K562 (cell line): ENCODE results near the gene HSPB7. TPM values are rescaled to one million over a fixed set of nuclear protein-coding genes. Genes with fewer than 3 reads are reported as not detected.

ENCODE experiments used
- ATAC-seq: fragments of 200-7000 bp; cut with Tn5 transposase; 3 replicates; pipeline ENCODE4 v1.9.1; 2020; ENCODE audit warnings: moderate library complexity
- BruUV-seq: library from RNA; stranded (reverse); fragments of 400-500 nt; replicated peaks from 2 replicates; lab custom pipeline; 2021; lab: Mats Ljungman, UMichigan
- CTCF ChIA-PET: fragments of 300-600 bp; formaldehyde crosslinking; extraction: SDS; loops from one replicate; lab custom pipeline; 2021; ENCODE audit warnings: low intra/inter-chr PET ratio; lab: Yijun Ruan, JAX
- POLR2A ChIA-PET: fragments of 300-600, 350-650 bp; sonication (Branson Sonifier 250); formaldehyde crosslinking; extraction: SDS; loops from one replicate; lab custom pipeline; 2021; ENCODE audit warnings: antibody characterized with exemption, inconsistent platforms; lab: Yijun Ruan, JAX
- DNase-seq, 4 experiments: peaks; one replicate each; pipeline versions ENCODE4 v3.0.0 to v3.0.0-alpha.2; 2011 to 2018; ENCODE audit warnings: low spot score in 3 of 4, mixed read lengths in 3 of 4; ENCODE audit errors: extremely low read depth in 1 of 4
- FAIRE-seq: peaks from 2 replicates; lab custom pipeline; 2011; peaks lifted over from hg19 to GRCh38; lab: Jason Lieb, UNC
- H2AFZ ChIP-seq: 2 replicates; pipeline ENCODE4 v1.6.0; 2011; ENCODE audit warnings: low read depth, low read length, control low read depth, inconsistent platforms
- H3K27ac ChIP-seq: fragments of 200-600 bp; 3 replicates; pipeline ENCODE4 v1.8.0; 2011; ENCODE audit warnings: low read depth, mild to moderate bottlenecking, control low read depth, inconsistent platforms, low read length, moderate library complexity, mixed read lengths; ENCODE audit errors: extremely low read depth
- H3K27me3 ChIP-seq, 2 experiments: fragments of 300-600 bp in 1 of 2; 2 replicates in 1 of 2; 3 replicates in 1 of 2; pipeline versions ENCODE4 v1.6.0 to v1.8.0; 2011; ENCODE audit warnings: inconsistent platforms in 2 of 2, low read length in 2 of 2, mild to moderate bottlenecking in 1 of 2, mixed read lengths in 1 of 2, moderate library complexity in 1 of 2; ENCODE audit not compliant: control insufficient read depth in 2 of 2, insufficient read depth in 2 of 2
- H3K36me3 ChIP-seq: fragments of 300-600 bp; 3 replicates; pipeline ENCODE4 v1.8.0; 2011; ENCODE audit warnings: mild to moderate bottlenecking, low read length, inconsistent platforms; ENCODE audit not compliant: control insufficient read depth, insufficient read depth
- H3K4me1 ChIP-seq, 2 experiments: fragments of 200-600 bp in 1 of 2; replicated peaks in 1 of 2; 2 replicates in 1 of 2; 3 replicates in 1 of 2; pipeline versions ENCODE4 v1.5.1 to v1.8.0; 2011; ENCODE audit warnings: inconsistent platforms in 2 of 2, low read length in 2 of 2, mild to moderate bottlenecking in 1 of 2, mixed read lengths in 1 of 2, moderate library complexity in 1 of 2; ENCODE audit not compliant: control insufficient read depth in 2 of 2, insufficient read depth in 2 of 2
- H3K4me2 ChIP-seq: 2 replicates; pipeline ENCODE4 v1.6.1; 2011; ENCODE audit warnings: low read length, control low read depth, inconsistent platforms, mixed read lengths; ENCODE audit not compliant: insufficient read depth
- H3K4me3 ChIP-seq: fragments of 200-600 bp; sonication (generic), shearing (Covaris generic); 2 replicates; pipeline ENCODE4 v1.5.1; 2016; ENCODE audit warnings: control low read depth, inconsistent platforms
- H3K79me2 ChIP-seq: fragments of 200-600 bp; 3 replicates; pipeline ENCODE4 v1.8.0; 2011; ENCODE audit warnings: low read length, inconsistent platforms; ENCODE audit not compliant: control insufficient read depth, insufficient read depth
- H3K9ac ChIP-seq, 2 experiments: 2 replicates each; pipeline versions ENCODE4 v1.6.0 to v1.6.1; 2011; ENCODE audit warnings: low read depth in 2 of 2, low read length in 2 of 2, control low read depth in 1 of 2, inconsistent platforms in 1 of 2, mild to moderate bottlenecking in 1 of 2, mixed read lengths in 1 of 2; ENCODE audit not compliant: insufficient read depth in 1 of 2
- H3K9me1 ChIP-seq: one replicate; pipeline ENCODE4 v1.6.0; 2011; ENCODE audit warnings: inconsistent platforms, mild to moderate bottlenecking, low read length, moderate library complexity; ENCODE audit not compliant: control insufficient read depth, insufficient read depth
- H3K9me3 ChIP-seq: replicated peaks from 2 replicates; pipeline ENCODE4 v1.5.1; 2011; ENCODE audit warnings: low read depth, low read length, inconsistent platforms; ENCODE audit not compliant: control insufficient read depth, insufficient read depth
- H4K20me1 ChIP-seq: replicated peaks from 2 replicates; pipeline ENCODE4 v1.6.1; 2011; ENCODE audit warnings: low read length, inconsistent platforms, mixed read lengths; ENCODE audit not compliant: control insufficient read depth, insufficient read depth
- BHLHE40 ChIP-seq: IDR thresholded peaks from 2 replicates; pipeline ENCODE4 v1.6.1; 2011; ENCODE audit warnings: low read length, improper control_type of control experiment
- DACH1 ChIP-seq: fragments of 450-650 bp; IDR thresholded peaks from 2 replicates; pipeline ENCODE4 v1.6.1; 2018; ENCODE audit not compliant: partially characterized antibody
- JUN ChIP-seq, 2 experiments: sonication (generic) in 1 of 2; formaldehyde crosslinking in 1 of 2; IDR thresholded peaks; 2 replicates each; pipeline versions ENCODE4 v1.6.1 to v1.8.0; 2012 to 2022; ENCODE audit warnings: borderline replicate concordance in 2 of 2, mild to moderate bottlenecking in 2 of 2, improper control_type of control experiment in 1 of 2, low read depth in 1 of 2, low read length in 1 of 2, missing genetic modification reagents in 1 of 2
- MAZ ChIP-seq, 2 experiments: fragments of 450-650 bp in 1 of 2; sonication (generic) in 1 of 2; formaldehyde crosslinking; IDR thresholded peaks in 1 of 2; conservative IDR thresholded peaks in 1 of 2; 2 replicates each; pipeline versions ENCODE4 v1.4.0 to v1.5.0; 2020; ENCODE audit warnings: mild to moderate bottlenecking in 1 of 2, missing genetic modification reagents in 1 of 2
- STAT5B ChIP-seq: fragments of 250-450 bp; sonication (Bioruptor Pico); IDR thresholded peaks from 2 replicates; pipeline ENCODE4 v1.8.0; 2021; ENCODE audit warnings: mild to moderate bottlenecking, inconsistent platforms
- TEAD1 ChIP-seq, 2 experiments: fragments of 450-650 bp in 1 of 2; sonication (generic) in 1 of 2; formaldehyde crosslinking; IDR thresholded peaks; 2 replicates each; pipeline versions ENCODE4 v1.4.0 to v1.8.0; 2020 to 2022; ENCODE audit warnings: mild to moderate bottlenecking in 2 of 2, missing genetic modification reagents in 1 of 2
- ZNF133 ChIP-seq: fragments of 250-450 bp; sonication (Bioruptor Pico); IDR thresholded peaks from 2 replicates; pipeline ENCODE4 v1.4.0; 2020; ENCODE audit warnings: mild to moderate bottlenecking
- WGBS: fragments of 100-300 bp; shearing (Covaris generic); methylation state at CpG from one replicate; pipeline ENCODE4 v1.1.6; 2016; ENCODE audit warnings: low coverage, mixed read lengths; ENCODE audit not compliant: insufficient coverage; ENCODE audit errors: missing lambda C conversion rate; 5-methylcytosine and 5-hydroxymethylcytosine counted together
- in situ Hi-C: fragments of 300-500 bp; cut with MboI; formaldehyde crosslinking; loops from 4 replicates; pipeline ENCODE4 v1.15.0; 2018; ENCODE audit warnings: inconsistent platforms, mixed read lengths
- intact Hi-C: fragments of 100-400 bp; cut with micrococcal nuclease; formaldehyde crosslinking; loops from 2 replicates; pipeline ENCODE4 v1.14.2; 2022
- polyA plus RNA-seq, 8 experiments: library from polyadenylated mRNA; depleted of rRNA in 4 of 8; stranded (reverse) in 5 of 8; unstranded in 3 of 8; fragments of >200 nt; fragmentation: Nextera tagmentation in 2 of 8; fragmentation: Illumina TruSeq in 1 of 8; extraction: Ambion mirVana in 2 of 8; extraction: Trizol in 1 of 8; gene quantifications; 2 replicates each; pipeline versions ENCODE4 v1.2.1 to v1.2.3, GENCODE V29; 2011 to 2014; ENCODE audit warnings: inconsistent platforms in 1 of 8, missing spikeins in 1 of 8
- total RNA-seq, 7 experiments: library from RNA; depleted of rRNA in 6 of 7; stranded (reverse); fragments of >200 nt in 6 of 7; fragmentation: Illumina TruSeq in 2 of 7; extraction: Trizol in 2 of 7; gene quantifications; 2 replicates each; pipeline versions ENCODE4 v1.2.1 to v1.2.3, GENCODE V29; 2011 to 2021; ENCODE audit warnings: low replicate concordance in 1 of 7
- TF ChIP-seq, protein P1 (sequence below): sonication (generic); formaldehyde crosslinking; IDR thresholded peaks from 2 replicates; pipeline ENCODE4 v1.8.0; 2022; ENCODE audit warnings: missing genetic modification reagents, mild to moderate bottlenecking, moderate library complexity, borderline replicate concordance
- TF ChIP-seq, protein P2 (sequence below): sonication (generic); formaldehyde crosslinking; IDR thresholded peaks from 2 replicates; pipeline ENCODE4 v1.8.1; 2023; ENCODE audit warnings: mild to moderate bottlenecking, missing genetic modification reagents
- TF ChIP-seq, protein P3 (sequence below), 3 experiments: IDR thresholded peaks in 2 of 3; conservative IDR thresholded peaks in 1 of 3; 2 replicates each; pipeline ENCODE4 v1.5.1; 2011 to 2012; ENCODE audit warnings: low read length in 3 of 3, mild to moderate bottlenecking in 3 of 3, control low read depth in 2 of 3, improper control_type of control experiment in 1 of 3, inconsistent platforms in 1 of 3, low read depth in 1 of 3, mixed read lengths in 1 of 3, moderate library complexity in 1 of 3; ENCODE audit not compliant: insufficient read depth in 2 of 3
- TF ChIP-seq, protein P4 (sequence below): fragments of 250-450 bp; sonication (Bioruptor Pico); IDR thresholded peaks from 2 replicates; pipeline ENCODE4 v1.9.0; 2021; ENCODE audit warnings: mild to moderate bottlenecking, inconsistent platforms

Gene HSPB7
- total and polyA plus RNA-seq, 9 of the 15 experiments (the other 6 are each of a cell fraction or from before 2014, with no cell fraction given): 0.05 to 0.19 (median 0.07) TPM; not detected in 6

DNA sequence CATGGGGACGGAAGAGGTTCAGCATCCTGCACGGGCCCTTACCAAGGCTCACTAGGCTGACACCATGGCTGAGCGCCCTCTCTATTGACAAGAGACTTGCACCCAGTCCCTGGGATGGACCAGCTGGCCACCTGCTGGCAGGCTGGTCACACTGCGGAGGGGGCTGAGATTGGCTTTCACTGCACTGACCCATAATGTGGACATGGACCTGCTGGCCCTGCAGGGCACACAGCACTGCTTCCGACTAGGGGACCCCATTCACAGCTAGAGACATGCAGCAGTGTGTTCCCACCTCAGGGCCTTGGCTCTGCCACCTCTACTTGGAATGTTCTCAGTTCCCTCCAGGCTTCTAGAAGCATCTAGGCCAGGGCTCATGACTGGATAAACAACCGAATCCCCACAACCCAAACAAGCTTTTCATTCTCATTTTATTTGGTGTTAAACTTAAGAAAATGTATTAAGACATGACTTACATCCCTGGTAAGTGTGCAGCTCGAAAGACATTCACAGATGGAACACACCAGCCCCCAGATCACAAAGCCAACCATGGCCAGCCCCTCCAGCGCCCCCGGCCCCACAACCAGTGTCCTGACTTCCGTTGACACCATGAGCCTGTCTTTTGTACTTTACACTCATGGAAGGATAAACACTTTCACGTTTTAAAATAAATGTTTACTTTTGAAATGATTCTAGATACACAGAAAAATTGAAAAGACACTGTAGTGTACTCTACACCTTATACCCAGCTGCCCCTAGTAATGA lies 23.1 kb downstream of the HSPB7 start:
- in situ Hi-C loops: no loop called here
- FAIRE-seq: peak; percentile 67
- BruUV-seq: no TSS peak
- TF ChIP-seq MAZ (CRISPR knock-in tag; conservative IDR thresholded peaks at IDR 0.05 in 1 of 2, IDR thresholded peaks at IDR 0.05 in 1 of 2) (peak in 1 of 2 experiments; percentile 68; a peak in 2 of 4 replicates), TEAD1 (CRISPR knock-in tag; IDR thresholded peaks at IDR 0.05) (no peak), JUN (IDR thresholded peaks at IDR 0.05; ENCODE audit: borderline replicate concordance, low read depth, low read length) (0 out of 2 replicates have a peak, but pooled peaks have one; percentile 18), JUN (CRISPR knock-in tag; IDR thresholded peaks at IDR 0.05; ENCODE audit: borderline replicate concordance) (no peak), ZNF133 (CRISPR knock-in tag) (no peak), DACH1 (peak; percentile 16), BHLHE40 (0 out of 2 replicates have a peak, but pooled peaks have one; percentile 19), STAT5B (CRISPR knock-in tag) (no peak)
- TF ChIP-seq, protein P1, sequence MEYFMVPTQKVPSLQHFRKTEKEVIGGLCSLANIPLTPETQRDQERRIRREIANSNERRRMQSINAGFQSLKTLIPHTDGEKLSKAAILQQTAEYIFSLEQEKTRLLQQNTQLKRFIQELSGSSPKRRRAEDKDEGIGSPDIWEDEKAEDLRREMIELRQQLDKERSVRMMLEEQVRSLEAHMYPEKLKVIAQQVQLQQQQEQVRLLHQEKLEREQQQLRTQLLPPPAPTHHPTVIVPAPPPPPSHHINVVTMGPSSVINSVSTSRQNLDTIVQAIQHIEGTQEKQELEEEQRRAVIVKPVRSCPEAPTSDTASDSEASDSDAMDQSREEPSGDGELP (CRISPR knock-in tag): peak; percentile 71
- TF ChIP-seq, protein P2, sequence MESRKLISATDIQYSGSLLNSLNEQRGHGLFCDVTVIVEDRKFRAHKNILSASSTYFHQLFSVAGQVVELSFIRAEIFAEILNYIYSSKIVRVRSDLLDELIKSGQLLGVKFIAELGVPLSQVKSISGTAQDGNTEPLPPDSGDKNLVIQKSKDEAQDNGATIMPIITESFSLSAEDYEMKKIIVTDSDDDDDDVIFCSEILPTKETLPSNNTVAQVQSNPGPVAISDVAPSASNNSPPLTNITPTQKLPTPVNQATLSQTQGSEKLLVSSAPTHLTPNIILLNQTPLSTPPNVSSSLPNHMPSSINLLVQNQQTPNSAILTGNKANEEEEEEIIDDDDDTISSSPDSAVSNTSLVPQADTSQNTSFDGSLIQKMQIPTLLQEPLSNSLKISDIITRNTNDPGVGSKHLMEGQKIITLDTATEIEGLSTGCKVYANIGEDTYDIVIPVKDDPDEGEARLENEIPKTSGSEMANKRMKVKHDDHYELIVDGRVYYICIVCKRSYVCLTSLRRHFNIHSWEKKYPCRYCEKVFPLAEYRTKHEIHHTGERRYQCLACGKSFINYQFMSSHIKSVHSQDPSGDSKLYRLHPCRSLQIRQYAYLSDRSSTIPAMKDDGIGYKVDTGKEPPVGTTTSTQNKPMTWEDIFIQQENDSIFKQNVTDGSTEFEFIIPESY: no peak
- TF ChIP-seq, protein P3, sequence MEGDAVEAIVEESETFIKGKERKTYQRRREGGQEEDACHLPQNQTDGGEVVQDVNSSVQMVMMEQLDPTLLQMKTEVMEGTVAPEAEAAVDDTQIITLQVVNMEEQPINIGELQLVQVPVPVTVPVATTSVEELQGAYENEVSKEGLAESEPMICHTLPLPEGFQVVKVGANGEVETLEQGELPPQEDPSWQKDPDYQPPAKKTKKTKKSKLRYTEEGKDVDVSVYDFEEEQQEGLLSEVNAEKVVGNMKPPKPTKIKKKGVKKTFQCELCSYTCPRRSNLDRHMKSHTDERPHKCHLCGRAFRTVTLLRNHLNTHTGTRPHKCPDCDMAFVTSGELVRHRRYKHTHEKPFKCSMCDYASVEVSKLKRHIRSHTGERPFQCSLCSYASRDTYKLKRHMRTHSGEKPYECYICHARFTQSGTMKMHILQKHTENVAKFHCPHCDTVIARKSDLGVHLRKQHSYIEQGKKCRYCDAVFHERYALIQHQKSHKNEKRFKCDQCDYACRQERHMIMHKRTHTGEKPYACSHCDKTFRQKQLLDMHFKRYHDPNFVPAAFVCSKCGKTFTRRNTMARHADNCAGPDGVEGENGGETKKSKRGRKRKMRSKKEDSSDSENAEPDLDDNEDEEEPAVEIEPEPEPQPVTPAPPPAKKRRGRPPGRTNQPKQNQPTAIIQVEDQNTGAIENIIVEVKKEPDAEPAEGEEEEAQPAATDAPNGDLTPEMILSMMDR (IDR thresholded peaks at IDR 0.05 in 2 of 3, conservative IDR thresholded peaks at IDR 0.05 in 1 of 3; ENCODE audit: insufficient read depth in 2 of 3, low read depth in 1 of 3, low read length in 3 of 3): peak; percentile 89 to 96 (median 93)
- TF ChIP-seq, protein P4, sequence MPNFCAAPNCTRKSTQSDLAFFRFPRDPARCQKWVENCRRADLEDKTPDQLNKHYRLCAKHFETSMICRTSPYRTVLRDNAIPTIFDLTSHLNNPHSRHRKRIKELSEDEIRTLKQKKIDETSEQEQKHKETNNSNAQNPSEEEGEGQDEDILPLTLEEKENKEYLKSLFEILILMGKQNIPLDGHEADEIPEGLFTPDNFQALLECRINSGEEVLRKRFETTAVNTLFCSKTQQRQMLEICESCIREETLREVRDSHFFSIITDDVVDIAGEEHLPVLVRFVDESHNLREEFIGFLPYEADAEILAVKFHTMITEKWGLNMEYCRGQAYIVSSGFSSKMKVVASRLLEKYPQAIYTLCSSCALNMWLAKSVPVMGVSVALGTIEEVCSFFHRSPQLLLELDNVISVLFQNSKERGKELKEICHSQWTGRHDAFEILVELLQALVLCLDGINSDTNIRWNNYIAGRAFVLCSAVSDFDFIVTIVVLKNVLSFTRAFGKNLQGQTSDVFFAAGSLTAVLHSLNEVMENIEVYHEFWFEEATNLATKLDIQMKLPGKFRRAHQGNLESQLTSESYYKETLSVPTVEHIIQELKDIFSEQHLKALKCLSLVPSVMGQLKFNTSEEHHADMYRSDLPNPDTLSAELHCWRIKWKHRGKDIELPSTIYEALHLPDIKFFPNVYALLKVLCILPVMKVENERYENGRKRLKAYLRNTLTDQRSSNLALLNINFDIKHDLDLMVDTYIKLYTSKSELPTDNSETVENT (CRISPR knock-in tag): no peak

More for the DNA sequence above, 23.1 kb downstream of the HSPB7 start:
- Histone ChIP-seq H3K4me2 (no peak overlapping the region), H3K4me3 (no peak overlapping the region), H3K9me3 (no peaks in the 10 kb centered on the region), H2AFZ (no peak overlapping the region), H4K20me1 (no peaks in the 10 kb centered on the region), H3K4me1 (peaks cover 0 to 29% of the 10 kb centered on the region in 2 experiments; a peak in 2 of 5 replicates), H3K79me2 (no peaks in the 10 kb centered on the region), H3K9me1 (no peaks in the 10 kb centered on the region), H3K27ac (no peak overlapping the region), H3K9ac (no peak overlapping the region; a peak in 1 of 4 replicates), H3K27me3 (peaks cover 13 to 28% of the 10 kb centered on the region in 2 experiments; a peak in 3 of 5 replicates), H3K36me3 (no peaks in the 10 kb centered on the region)
- peak; percentile 95 for ATAC-seq
- POLR2A ChIA-PET: interaction anchor here (0.5 to 1.3 kb wide), 4 partner anchors 19 to 684 kb away, joined by 3 to 5 read pairs (median 4); partner anchors contain the start of gene ZBTB17
- peak; percentile 65 to 77 (median 72) for DNase-seq
- WGBS: 41% methylated on average over 11 of the region's 11 CpGs
- CTCF ChIA-PET: interaction anchor here (1.5 to 1.7 kb wide), 2 partner anchors 192 to 203 kb away, joined by 4 to 5 read pairs; no protein-coding TSS in a partner anchor
- intact Hi-C loops: loop anchor here (1.0 to 5.0 kb wide), 3 partner anchors 42 to 202 kb away; no protein-coding TSS in a partner anchor
